DOHH2 (cell line): ENCODE data around the gene C4orf50.

Experiments used
- H3F3A ChIP-seq: fragments of 200-600 bp; sonication (generic), shearing (Covaris generic); 2 replicates; pipeline ENCODE4 v1.6.0; 2016; ENCODE audit warnings: antibody characterized with exemption, mild to moderate bottlenecking; ENCODE audit not compliant: control insufficient read depth, insufficient read depth
- H3K27ac ChIP-seq: fragments of 200-600 bp; sonication (generic); 2 replicates; pipeline ENCODE4 v1.5.1; 2014; ENCODE audit warnings: low read depth, mild to moderate bottlenecking, low read length, moderate library complexity
- H3K27me3 ChIP-seq: fragments of 200-600 bp; sonication (generic); 2 replicates; pipeline ENCODE4 v1.6.1; 2014; ENCODE audit warnings: mild to moderate bottlenecking, low read length, mixed read lengths; ENCODE audit not compliant: control insufficient read depth
- H3K36me3 ChIP-seq: fragments of 200-600 bp; sonication (generic); 2 replicates; pipeline ENCODE4 v1.6.1; 2014; ENCODE audit warnings: mild to moderate bottlenecking, low read length, moderate library complexity, mixed read lengths; ENCODE audit not compliant: control insufficient read depth
- H3K4me1 ChIP-seq: fragments of 200-600 bp; sonication (generic); 2 replicates; pipeline ENCODE4 v1.6.1; 2014; ENCODE audit warnings: mild to moderate bottlenecking, low read length, mixed read lengths; ENCODE audit not compliant: control insufficient read depth
- H3K4me2 ChIP-seq: fragments of 200-600 bp; sonication (generic); 2 replicates; pipeline ENCODE4 v1.6.0; 2014; ENCODE audit warnings: mild to moderate bottlenecking, low read length, moderate library complexity
- H3K4me3 ChIP-seq: fragments of 200-600 bp; sonication (generic); 2 replicates; pipeline ENCODE4 v1.5.1; 2014; ENCODE audit warnings: mild to moderate bottlenecking, low read length, mixed read lengths
- H3K79me2 ChIP-seq: fragments of 200-600 bp; sonication (generic); 2 replicates; pipeline ENCODE4 v1.6.1; 2014; ENCODE audit warnings: mild to moderate bottlenecking, low read length, mixed read lengths; ENCODE audit not compliant: control insufficient read depth
- H3K9me2 ChIP-seq: fragments of 200-600 bp; sonication (generic); replicated peaks from 2 replicates; pipeline ENCODE4 v1.6.1; 2014; ENCODE audit warnings: mild to moderate bottlenecking, low read length, mixed read lengths; ENCODE audit not compliant: control insufficient read depth
- H3K9me3 ChIP-seq: fragments of 200-600 bp; sonication (generic); 2 replicates; pipeline ENCODE4 v1.6.1; 2014; ENCODE audit warnings: antibody characterized with exemption, low read length, mixed read lengths; ENCODE audit not compliant: control insufficient read depth, insufficient read depth
- H4K20me1 ChIP-seq: fragments of 200-600 bp; sonication (generic); 2 replicates; pipeline ENCODE4 v1.6.0; 2014; ENCODE audit warnings: low read depth, mild to moderate bottlenecking, antibody characterized with exemption, low read length, moderate library complexity; ENCODE audit not compliant: control insufficient read depth, insufficient read depth
- CTCF ChIP-seq: fragments of 200-600 bp; sonication (generic); IDR thresholded peaks from one replicate; pipeline ENCODE4 v1.5.1; 2014; ENCODE audit warnings: antibody characterized with exemption, mild to moderate bottlenecking, low read depth, low read length; ENCODE audit not compliant: poor library complexity, severe bottlenecking
- EZH2phosphoT487 ChIP-seq: fragments of 200-600 bp; sonication (generic); IDR thresholded peaks from 2 replicates; pipeline ENCODE4 v1.6.1; 2017; ENCODE audit warnings: borderline replicate concordance, mild to moderate bottlenecking, antibody characterized with exemption, low read length, moderate library complexity, mixed read lengths

C4orf50 gene

GRCh38 chr4:5927116-5927515 lies 91.1 kb downstream of the C4orf50 start:
- Histone ChIP-seq H3K4me1 (no peaks in the 10 kb centered on the region), H3K27ac (no peak overlapping the region), H3K9me2 (no peaks in the 10 kb centered on the region), H3F3A (no peaks in the 10 kb centered on the region), H3K4me3 (no peak overlapping the region), H3K27me3 (no peaks in the 10 kb centered on the region), H3K36me3 (no peaks in the 10 kb centered on the region), H3K9me3 (no peaks in the 10 kb centered on the region), H3K79me2 (no peaks in the 10 kb centered on the region), H4K20me1 (no peaks in the 10 kb centered on the region), H3K4me2 (no peak overlapping the region)
- no peak for TF ChIP-seq EZH2phosphoT487

GRCh38 chr4:5926598-5926997 lies 91.6 kb downstream of the C4orf50 start:
- H3K9me2 ChIP-seq: no peaks in the 10 kb centered on the region
- TF ChIP-seq CTCF (no peak), EZH2phosphoT487 (no peak)
- H3K36me3 ChIP-seq: no peaks in the 10 kb centered on the region
- H3K79me2 ChIP-seq: no peaks in the 10 kb centered on the region
- H3K4me3 ChIP-seq: no peak overlapping the region
- no peaks in the 10 kb centered on the region for H4K20me1 ChIP-seq
- H3F3A ChIP-seq: no peaks in the 10 kb centered on the region
- H3K4me1 ChIP-seq: no peaks in the 10 kb centered on the region
- H3K4me2 ChIP-seq: no peak overlapping the region
- no peak overlapping the region for H3K27ac ChIP-seq
- no peaks in the 10 kb centered on the region for H3K27me3 ChIP-seq
- H3K9me3 ChIP-seq: no peaks in the 10 kb centered on the region

GRCh38 chr4:5925419-5926200 lies 92.6 kb downstream of the C4orf50 start:
- Histone ChIP-seq H3K4me3 (no peak overlapping the region), H3F3A (no peaks in the 10 kb centered on the region), H3K4me2 (no peak overlapping the region), H3K9me3 (no peaks in the 10 kb centered on the region), H3K4me1 (no peaks in the 10 kb centered on the region), H3K27ac (no peak overlapping the region), H3K36me3 (no peaks in the 10 kb centered on the region), H3K9me2 (no peaks in the 10 kb centered on the region), H3K79me2 (no peaks in the 10 kb centered on the region), H3K27me3 (no peaks in the 10 kb centered on the region), H4K20me1 (no peaks in the 10 kb centered on the region)
- TF ChIP-seq EZH2phosphoT487: no peak

GRCh38 chr4:5924461-5925125 lies 93.6 kb downstream of the C4orf50 start:
- no peaks in the 10 kb centered on the region for H3K27me3 ChIP-seq
- no peaks in the 10 kb centered on the region for H3K4me1 ChIP-seq
- no peak overlapping the region for H3K4me3 ChIP-seq
- H3K27ac ChIP-seq: no peak overlapping the region
- TF ChIP-seq EZH2phosphoT487: no peak
- no peak for TF ChIP-seq CTCF
- H4K20me1 ChIP-seq: no peaks in the 10 kb centered on the region
- no peaks in the 10 kb centered on the region for H3K9me2 ChIP-seq
- H3F3A ChIP-seq: no peaks in the 10 kb centered on the region
- no peaks in the 10 kb centered on the region for H3K79me2 ChIP-seq
- H3K9me3 ChIP-seq: no peaks in the 10 kb centered on the region
- H3K36me3 ChIP-seq: no peaks in the 10 kb centered on the region
- H3K4me2 ChIP-seq: no peak overlapping the region
